8988T (cell line): ENCODE data around the gene LECT2.

Source experiments
- DNase-seq: peaks from one replicate; pipeline ENCODE4 v3.0.0; 2011

Gene LECT2

GRCh38 chr5:135954899-135955298 lies at the start of gene LECT2:
TSS of gene LECT2 (minus strand) at chr5:135954983. CDS start at chr5:135954833, 150 bp downstream.
- no peak for DNase-seq

GRCh38 chr5:136004436-136004835 lies 49.7 kb upstream of the LECT2 start:
- no peak for DNase-seq

GRCh38 chr5:136001466-136001981 lies 46.7 kb upstream of the LECT2 start:
- DNase-seq: no peak

GRCh38 chr5:136000932-136001331 lies 46.1 kb upstream of the LECT2 start:
- DNase-seq: no peak

GRCh38 chr5:136000147-136000546 lies 45.4 kb upstream of the LECT2 start:
- DNase-seq: no peak

- DNase-seq: no peak
These were observed 44.8 kb upstream of the LECT2 start for GRCh38 chr5:135999406-136000139.

GRCh38 chr5:135998889-135999288 lies 44.1 kb upstream of the LECT2 start:
- DNase-seq: no peak

- DNase-seq: no peak
These were observed 43.0 kb upstream of the LECT2 start for GRCh38 chr5:135997673-135998335.

- DNase-seq: no peak
These were observed 41.8 kb upstream of the LECT2 start for GRCh38 chr5:135996611-135997010.

GRCh38 chr5:135995976-135996375 lies 41.2 kb upstream of the LECT2 start:
- no peak for DNase-seq

GRCh38 chr5:135993880-135994636 lies 39.3 kb upstream of the LECT2 start:
- DNase-seq: no peak

- DNase-seq: no peak
These were observed 38.6 kb upstream of the LECT2 start for GRCh38 chr5:135993335-135993879.

GRCh38 chr5:135991429-135991828 lies 36.6 kb upstream of the LECT2 start:
- no peak for DNase-seq

- no peak for DNase-seq
These were observed 35.9 kb upstream of the LECT2 start for GRCh38 chr5:135990528-135991255.

- no peak for DNase-seq
These were observed 34.9 kb upstream of the LECT2 start for GRCh38 chr5:135989686-135990085.

- DNase-seq: no peak
These were observed 33.8 kb upstream of the LECT2 start for GRCh38 chr5:135988546-135988945.

- no peak for DNase-seq
These were observed 32.2 kb upstream of the LECT2 start for GRCh38 chr5:135986891-135987401.

GRCh38 chr5:135986401-135986800 lies 31.6 kb upstream of the LECT2 start:
- DNase-seq: no peak

- no peak for DNase-seq
These were observed 31.2 kb upstream of the LECT2 start for GRCh38 chr5:135985951-135986350.

GRCh38 chr5:135980620-135981019 lies 25.8 kb upstream of the LECT2 start:
- DNase-seq: no peak

GRCh38 chr5:135979510-135979909 lies 24.7 kb upstream of the LECT2 start:
- no peak for DNase-seq

GRCh38 chr5:135978993-135979392 lies 24.2 kb upstream of the LECT2 start:
- no peak for DNase-seq
